ENCODE data around the gene ARHGEF19. TPM values are rescaled to one million over a fixed set of nuclear protein-coding genes. Genes with fewer than 3 reads are reported as not detected.

The ARHGEF19 gene
- total and polyA plus RNA-seq, 2 of the 13 experiments (the other 11 are each of a cell fraction or from before 2014, with no cell fraction given): 1.7 to 1.8 TPM

- no peak for TF ChIP-seq ZBTB2 (CRISPR knock-in tag; IDR thresholded peaks at IDR 0.05; ENCODE audit: low read depth)
- TF ChIP-seq ZFP36L1 (CRISPR knock-in tag; IDR thresholded peaks at IDR 0.05): no peak
- TF ChIP-seq ZNF574 (CRISPR knock-in tag; IDR thresholded peaks at IDR 0.05): peak; percentile 37
- TF ChIP-seq ZMAT5 (CRISPR knock-in tag; IDR thresholded peaks at IDR 0.05; ENCODE audit: borderline replicate concordance, low read depth): no peak
- TF ChIP-seq FOXP4 (CRISPR knock-in tag; IDR thresholded peaks at IDR 0.05): no peak
- no peak for TF ChIP-seq ZNF354B (CRISPR knock-in tag; IDR thresholded peaks at IDR 0.05)
- no peak for TF ChIP-seq ETV6 (CRISPR knock-in tag; conservative IDR thresholded peaks at IDR 0.05)
- no peak for TF ChIP-seq CREB3 (CRISPR knock-in tag; IDR thresholded peaks at IDR 0.05)
- peak; percentile 76 for TF ChIP-seq UBTF (CRISPR knock-in tag; IDR thresholded peaks at IDR 0.05)
- TF ChIP-seq ZNF335 (CRISPR knock-in tag; IDR thresholded peaks at IDR 0.05): no peak
- no peak for TF ChIP-seq TRAFD1 (CRISPR knock-in tag; IDR thresholded peaks at IDR 0.05; ENCODE audit: borderline replicate concordance)
- no peak for TF ChIP-seq ZNF224 (CRISPR knock-in tag; IDR thresholded peaks at IDR 0.05)
- no peak for TF ChIP-seq RFX5 (IDR thresholded peaks at IDR 0.05; ENCODE audit: low read depth, low read length)
These were observed 36.6 kb downstream of the ARHGEF19 start (continued) for GRCh38 chr1:16175610-16176553.

Measured in HepG2 (cell line).